IMR-90 (cell line): ENCODE data around the gene RASSF4. TPM values are rescaled to one million over a fixed set of nuclear protein-coding genes. Genes with fewer than 3 reads are reported as not detected.

Experiments used
- ATAC-seq: fragments of 200-7000 bp; cut with Tn5 transposase; 2 replicates; pipeline ENCODE4 v1.9.1; 2020; ENCODE audit warnings: low read depth, mild to moderate bottlenecking, moderate library complexity
- BruUV-seq: library from RNA; stranded (reverse); fragments of 400-500 nt; replicated peaks from 2 replicates; lab custom pipeline; 2021; lab: Mats Ljungman, UMichigan
- CTCF ChIA-PET: fragments of 300-600 bp; formaldehyde crosslinking; extraction: SDS; loops from one replicate; lab custom pipeline; 2021; ENCODE audit warnings: antibody characterized with exemption; lab: Yijun Ruan, JAX
- POLR2A ChIA-PET: fragments of 300-600 bp; sonication (Branson Sonifier 250); formaldehyde crosslinking; loops from one replicate; lab custom pipeline; 2022; ENCODE audit warnings: antibody characterized with exemption; ENCODE audit not compliant: unreplicated experiment; lab: Charles Lee
- DNase-seq: peaks from one replicate; pipeline ENCODE4 v3.0.0; 2013
- H2AFZ ChIP-seq: replicated peaks from 2 replicates; pipeline ENCODE3; 2013; ENCODE audit warnings: low read length, mild to moderate bottlenecking; ENCODE audit not compliant: poor library complexity
- H2AK5ac ChIP-seq: 2 replicates; pipeline ENCODE4 v1.6.1; 2013; ENCODE audit warnings: low read depth, low read length, inconsistent platforms
- H2AK9ac ChIP-seq: replicated peaks from 2 replicates; pipeline ENCODE3; 2013; ENCODE audit warnings: mild to moderate bottlenecking, low read depth, low read length, moderate library complexity; ENCODE audit not compliant: poor library complexity
- H2BK120ac ChIP-seq: 2 replicates; pipeline ENCODE4 v1.6.1; 2013; ENCODE audit warnings: low read depth, low read length, inconsistent platforms
- H2BK15ac ChIP-seq: 3 replicates; pipeline ENCODE4 v1.6.1; 2013; ENCODE audit warnings: low read depth, low read length, inconsistent platforms
- H2BK20ac ChIP-seq: 2 replicates; pipeline ENCODE4 v1.6.1; 2013; ENCODE audit warnings: low read depth, mild to moderate bottlenecking, inconsistent platforms, low read length, moderate library complexity
- H2BK5ac ChIP-seq: 2 replicates; pipeline ENCODE4 v1.6.1; 2013; ENCODE audit warnings: mild to moderate bottlenecking, low read depth, low read length, inconsistent platforms; ENCODE audit not compliant: poor library complexity, severe bottlenecking
- H3K14ac ChIP-seq: replicated peaks from 2 replicates; pipeline ENCODE4 v1.6.1; 2013; ENCODE audit warnings: low read depth, low read length, inconsistent platforms
- H3K18ac ChIP-seq: 2 replicates; pipeline ENCODE4 v1.6.1; 2013; ENCODE audit warnings: low read depth, low read length, control low read depth
- H3K23ac ChIP-seq: 2 replicates; pipeline ENCODE4 v1.6.1; 2013; ENCODE audit warnings: low read depth, low read length, inconsistent platforms
- H3K27ac ChIP-seq: 2 replicates; pipeline ENCODE4 v1.5.1; 2013; ENCODE audit warnings: mild to moderate bottlenecking, control low read depth, low read length; ENCODE audit not compliant: insufficient read depth
- H3K27me3 ChIP-seq: 2 replicates; pipeline ENCODE4 v1.6.1; 2013; ENCODE audit warnings: low read length; ENCODE audit not compliant: control insufficient read depth, insufficient read depth
- H3K36me3 ChIP-seq: 2 replicates; pipeline ENCODE4 v1.6.1; 2013; ENCODE audit warnings: low read length, mixed read lengths; ENCODE audit not compliant: control insufficient read depth, insufficient read depth
- H3K4ac ChIP-seq: 2 replicates; pipeline ENCODE4 v1.6.1; 2013; ENCODE audit warnings: low read depth, low read length, inconsistent platforms
- H3K4me1 ChIP-seq: 2 replicates; pipeline ENCODE4 v1.6.1; 2013; ENCODE audit warnings: low read length, mixed read lengths; ENCODE audit not compliant: control insufficient read depth, insufficient read depth
- H3K4me2 ChIP-seq: 2 replicates; pipeline ENCODE4 v1.6.1; 2013; ENCODE audit warnings: low read depth, mild to moderate bottlenecking, control low read depth, low read length, moderate library complexity
- H3K4me3 ChIP-seq: 2 replicates; pipeline ENCODE4 v1.5.1; 2013; ENCODE audit warnings: low read depth, mild to moderate bottlenecking, control low read depth, low read length, moderate library complexity; ENCODE audit not compliant: insufficient read depth
- H3K56ac ChIP-seq: 2 replicates; pipeline ENCODE4 v1.6.1; 2013; ENCODE audit warnings: low read length, inconsistent platforms; ENCODE audit not compliant: insufficient read depth; ENCODE audit errors: extremely low read depth
- H3K79me1 ChIP-seq, 2 experiments: 2 replicates each; pipeline ENCODE4 v1.6.1; 2013; ENCODE audit warnings: low read length in 2 of 2, inconsistent platforms in 1 of 2, low read depth in 1 of 2
- H3K9ac ChIP-seq: 2 replicates; pipeline ENCODE4 v1.6.1; 2013; ENCODE audit warnings: low read depth, low read length, control low read depth
- H3K9me1 ChIP-seq: 2 replicates; pipeline ENCODE4 v1.6.1; 2013; ENCODE audit warnings: low read length, inconsistent platforms; ENCODE audit not compliant: insufficient read depth
- H3K9me3 ChIP-seq: 2 replicates; pipeline ENCODE4 v1.6.1; 2013; ENCODE audit warnings: low read length; ENCODE audit not compliant: control insufficient read depth, insufficient read depth
- H4K20me1 ChIP-seq: 2 replicates; pipeline ENCODE4 v1.6.1; 2013; ENCODE audit warnings: low read length, inconsistent platforms; ENCODE audit not compliant: insufficient read depth
- H4K5ac ChIP-seq: 2 replicates; pipeline ENCODE4 v1.6.1; 2013; ENCODE audit warnings: mild to moderate bottlenecking, low read depth, low read length, control low read depth
- H4K8ac ChIP-seq, 2 experiments: 2 replicates each; pipeline ENCODE4 v1.6.1; 2013; ENCODE audit warnings: low read depth in 2 of 2, low read length in 2 of 2, control low read depth in 1 of 2, inconsistent platforms in 1 of 2
- H4K91ac ChIP-seq: 2 replicates; pipeline ENCODE4 v1.6.1; 2013; ENCODE audit warnings: low read depth, low read length, inconsistent platforms; ENCODE audit not compliant: insufficient read depth
- BHLHE40 ChIP-seq: fragments of 150-350 bp; IDR thresholded peaks from 2 replicates; pipeline ENCODE4 v1.6.1; 2016; ENCODE audit warnings: mild to moderate bottlenecking, low read depth, low read length
- FOS ChIP-seq: fragments of 150-350 bp; IDR thresholded peaks from 2 replicates; pipeline ENCODE4 v1.6.1; 2016; ENCODE audit warnings: low read depth, low read length
- MAFK ChIP-seq: IDR thresholded peaks from 2 replicates; pipeline ENCODE4 v1.6.1; 2012; ENCODE audit warnings: low read depth, low read length, improper control_type of control experiment
- NFE2L2 ChIP-seq: fragments of 150-350 bp; IDR thresholded peaks from 2 replicates; pipeline ENCODE4 v1.6.1; 2016; ENCODE audit warnings: low read depth, mild to moderate bottlenecking, low read length
- RAD21 ChIP-seq: IDR thresholded peaks from 2 replicates; pipeline ENCODE4 v1.6.1; 2012; ENCODE audit warnings: low read length, improper control_type of control experiment
- RFX5 ChIP-seq: IDR thresholded peaks from 2 replicates; pipeline ENCODE4 v1.8.0; 2012; ENCODE audit warnings: low read depth, mild to moderate bottlenecking, low read length, moderate library complexity
- WGBS, 2 experiments: methylation state at CpG; one replicate each; pipeline versions ENCODE4 v1.1.5 to v1.1.7; 2013; ENCODE audit warnings: missing lambda C conversion rate in 2 of 2; ENCODE audit not compliant: insufficient read length in 1 of 2; ENCODE audit errors: extremely low coverage in 2 of 2; 5-methylcytosine and 5-hydroxymethylcytosine counted together
- dilution Hi-C: fragments of 300-500 bp; cut with HindIII; formaldehyde crosslinking; loops from one replicate; pipeline ENCODE4 v1.14.3; 2018; ENCODE audit warnings: low sequenced_read_pairs; ENCODE audit not compliant: unreplicated experiment
- in situ Hi-C: fragments of 300-500 bp; cut with MboI; formaldehyde crosslinking; loops from 3 replicates; pipeline ENCODE4 v1.14.3; 2019; ENCODE audit warnings: low sequenced_read_pairs, inconsistent platforms, mixed read lengths
- intact Hi-C: fragments of 100-400 bp; cut with micrococcal nuclease; formaldehyde crosslinking; loops from 2 replicates; pipeline ENCODE4 v1.10.0; 2022
- polyA plus RNA-seq, 3 experiments: library from polyadenylated mRNA; depleted of rRNA; stranded (reverse); fragments of >200 nt; gene quantifications; 2 replicates each; pipeline ENCODE4 v1.2.3, GENCODE V29; 2012; ENCODE audit warnings: low replicate concordance in 1 of 3
- total RNA-seq: library from RNA; depleted of rRNA; stranded (reverse); fragments of >200 nt; gene quantifications from 2 replicates; pipeline ENCODE4 v1.2.3, GENCODE V29; 2012
- TF ChIP-seq, protein P1 (sequence below): fragments of 150-350 bp; IDR thresholded peaks from 2 replicates; pipeline ENCODE4 v1.6.1; 2016; ENCODE audit warnings: low read depth, mild to moderate bottlenecking, low read length, moderate library complexity, borderline replicate concordance
- TF ChIP-seq, protein P2 (sequence below): conservative IDR thresholded peaks from 2 replicates; pipeline ENCODE4 v1.5.1; 2012; ENCODE audit warnings: mild to moderate bottlenecking, low read depth, low read length, improper control_type of control experiment

The RASSF4 gene
- total and polyA plus RNA-seq, 2 of the 4 experiments (the other 2 are of a cell fraction), result 5.9 to 8.6 TPM

GRCh38 chr10:44995581-44995913 lies 35.9 kb downstream of the RASSF4 start:
- H3K4me1 ChIP-seq, result peaks cover 52% of the 10 kb centered on the region
- in situ Hi-C loops, result loop anchor here (25.0 kb wide), 4 partner anchors 1017 to 1858 kb away; partner anchors contain the start of genes CSGALNACT2 and HNRNPF
- H3K27ac ChIP-seq, result peak overlapping the region; percentile 97; the same call in 1 of the 2 replicates

More at GRCh38 chr10:44995581-44995913, 35.9 kb downstream of the RASSF4 start:
- no peak for DNase-seq
- no peak overlapping the region for H3K9ac ChIP-seq
- dilution Hi-C loops (no loop called here), intact Hi-C loops (no loop called here)
- no peak for ATAC-seq
- peaks cover 54% of the 10 kb centered on the region for H3K9me1 ChIP-seq
- peak overlapping the region; percentile 66 for H4K5ac ChIP-seq
- H2BK20ac ChIP-seq, result peak overlapping the region; percentile 98
- H3K79me1 ChIP-seq, result peaks cover 0 to 17% of the 10 kb centered on the region in 2 experiments; a peak in 3 of 4 replicates
- ChIA-PET POLR2A (no interaction called here), CTCF (interaction anchor here (1.1 kb wide), 1 partner anchor 63 kb away, joined by 5 read pairs; no protein-coding TSS in a partner anchor)
- H3K18ac ChIP-seq, result peak overlapping the region; percentile 91
- H3K36me3 ChIP-seq, result peaks cover 6% of the 10 kb centered on the region; the same call in 1 of the 2 replicates
- H4K20me1 ChIP-seq, result no peaks in the 10 kb centered on the region
- no peak overlapping the region for H3K56ac ChIP-seq
- H2BK15ac ChIP-seq, result peak overlapping the region; percentile 39; the same call in 2 of the 3 replicates
- H2AK5ac ChIP-seq, result peak overlapping the region; percentile 98; the same call in 1 of the 2 replicates
- H3K4ac ChIP-seq, result peak overlapping the region; percentile 97
- peak overlapping the region; percentile 99 for H2BK120ac ChIP-seq
- no peaks in the 10 kb centered on the region for H3K27me3 ChIP-seq
- H3K4me3 ChIP-seq, result no peak overlapping the region
- no TSS peak for BruUV-seq
- no peaks in the 10 kb centered on the region for H3K9me3 ChIP-seq
- no peak for TF ChIP-seq BHLHE40
- no peak for TF ChIP-seq FOS
- TF ChIP-seq NFE2L2, result no peak
- TF ChIP-seq RAD21, result no peak
- TF ChIP-seq MAFK, result no peak
- TF ChIP-seq, protein P1, sequence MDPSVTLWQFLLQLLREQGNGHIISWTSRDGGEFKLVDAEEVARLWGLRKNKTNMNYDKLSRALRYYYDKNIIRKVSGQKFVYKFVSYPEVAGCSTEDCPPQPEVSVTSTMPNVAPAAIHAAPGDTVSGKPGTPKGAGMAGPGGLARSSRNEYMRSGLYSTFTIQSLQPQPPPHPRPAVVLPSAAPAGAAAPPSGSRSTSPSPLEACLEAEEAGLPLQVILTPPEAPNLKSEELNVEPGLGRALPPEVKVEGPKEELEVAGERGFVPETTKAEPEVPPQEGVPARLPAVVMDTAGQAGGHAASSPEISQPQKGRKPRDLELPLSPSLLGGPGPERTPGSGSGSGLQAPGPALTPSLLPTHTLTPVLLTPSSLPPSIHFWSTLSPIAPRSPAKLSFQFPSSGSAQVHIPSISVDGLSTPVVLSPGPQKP, result no peak
- no peak for TF ChIP-seq RFX5
- TF ChIP-seq, protein P2, sequence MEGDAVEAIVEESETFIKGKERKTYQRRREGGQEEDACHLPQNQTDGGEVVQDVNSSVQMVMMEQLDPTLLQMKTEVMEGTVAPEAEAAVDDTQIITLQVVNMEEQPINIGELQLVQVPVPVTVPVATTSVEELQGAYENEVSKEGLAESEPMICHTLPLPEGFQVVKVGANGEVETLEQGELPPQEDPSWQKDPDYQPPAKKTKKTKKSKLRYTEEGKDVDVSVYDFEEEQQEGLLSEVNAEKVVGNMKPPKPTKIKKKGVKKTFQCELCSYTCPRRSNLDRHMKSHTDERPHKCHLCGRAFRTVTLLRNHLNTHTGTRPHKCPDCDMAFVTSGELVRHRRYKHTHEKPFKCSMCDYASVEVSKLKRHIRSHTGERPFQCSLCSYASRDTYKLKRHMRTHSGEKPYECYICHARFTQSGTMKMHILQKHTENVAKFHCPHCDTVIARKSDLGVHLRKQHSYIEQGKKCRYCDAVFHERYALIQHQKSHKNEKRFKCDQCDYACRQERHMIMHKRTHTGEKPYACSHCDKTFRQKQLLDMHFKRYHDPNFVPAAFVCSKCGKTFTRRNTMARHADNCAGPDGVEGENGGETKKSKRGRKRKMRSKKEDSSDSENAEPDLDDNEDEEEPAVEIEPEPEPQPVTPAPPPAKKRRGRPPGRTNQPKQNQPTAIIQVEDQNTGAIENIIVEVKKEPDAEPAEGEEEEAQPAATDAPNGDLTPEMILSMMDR, result no peak
- H3K23ac ChIP-seq, result peak overlapping the region; percentile 30; the same call in 1 of the 2 replicates
- no CpG with 5 or more reads among the region's 4 CpGs for WGBS, 2 experiments
- H4K91ac ChIP-seq, result peak overlapping the region; percentile 31; the same call in 1 of the 2 replicates
- peak overlapping the region; percentile 95; the same call in 1 of the 2 replicates for H3K14ac ChIP-seq
- peak overlapping the region; percentile 98 for H2BK5ac ChIP-seq
- peak overlapping the region; percentile 18; the same call in 1 of the 2 replicates for H3K4me2 ChIP-seq
- peak overlapping the region; percentile 92 to 96; a peak in 2 of 4 replicates for H4K8ac ChIP-seq
- no peak overlapping the region for H2AFZ ChIP-seq
- no peak overlapping the region for H2AK9ac ChIP-seq
